ENCODE measurements around the gene KIAA1328. TPM values are rescaled to one million over a fixed set of nuclear protein-coding genes. Genes with fewer than 3 reads are reported as not detected.

KIAA1328 gene
- polyA plus RNA-seq, 1 donor (not counting 4 experiments of a cell fraction or from before 2014, with no cell fraction given) = 5.5 TPM

DNA sequence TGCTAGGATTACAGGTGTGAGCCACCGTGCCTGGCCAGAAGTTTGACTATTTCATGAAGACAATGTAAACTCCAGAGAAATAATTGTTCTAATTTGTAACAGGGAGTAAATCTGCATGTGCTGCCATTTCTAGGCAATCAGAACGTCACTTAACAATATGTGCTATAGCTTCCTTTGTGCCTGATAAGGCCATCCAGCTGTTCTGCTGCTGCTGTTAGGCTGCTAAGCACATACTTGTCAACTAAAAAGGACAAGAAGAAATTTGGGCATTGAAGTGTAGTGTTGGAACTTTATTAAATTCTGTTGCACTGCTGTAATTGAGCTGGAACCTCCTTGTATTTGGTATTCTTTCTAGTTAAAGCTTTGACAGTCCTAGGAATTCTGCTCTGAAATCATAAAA, 57.1 kb downstream of the KIAA1328 start:
- no peaks in the 10 kb centered on the region for H3K9me1 ChIP-seq (ENCODE audit: control insufficient read depth, extremely low read depth, insufficient read depth, low read length)
- DNase-seq (ENCODE audit: low read depth, low spot score) (no peak), FAIRE-seq (no peak)
- dilution Hi-C loops (cut with MboI; ENCODE audit: extremely low pct_ligation_motif_present, low sequenced_read_pairs) = no loop called here
- no peak overlapping the region for H3K4me2 ChIP-seq (ENCODE audit: control insufficient read depth, extremely low read depth, insufficient read depth, low read depth, low read length)
- H3K4me3 ChIP-seq (ENCODE audit: control insufficient read depth in 2 of 3, extremely low read depth in 1 of 3, insufficient read depth in 2 of 3, low read depth in 1 of 3, low read length in 3 of 3) = no peak overlapping the region
- H3K79me2 ChIP-seq (ENCODE audit: control insufficient read depth, insufficient read depth, low read length) = no peaks in the 10 kb centered on the region
- H3K9ac ChIP-seq (ENCODE audit: control insufficient read depth, extremely low read depth, insufficient read depth, low read length) = no peak overlapping the region
- H3K27ac ChIP-seq (ENCODE audit: control insufficient read depth, insufficient read depth, low read length) = no peak overlapping the region
- no peak for TF ChIP-seq EZH2 (IDR thresholded peaks at IDR 0.05; ENCODE audit: low read length)
- TF ChIP-seq, protein P1, sequence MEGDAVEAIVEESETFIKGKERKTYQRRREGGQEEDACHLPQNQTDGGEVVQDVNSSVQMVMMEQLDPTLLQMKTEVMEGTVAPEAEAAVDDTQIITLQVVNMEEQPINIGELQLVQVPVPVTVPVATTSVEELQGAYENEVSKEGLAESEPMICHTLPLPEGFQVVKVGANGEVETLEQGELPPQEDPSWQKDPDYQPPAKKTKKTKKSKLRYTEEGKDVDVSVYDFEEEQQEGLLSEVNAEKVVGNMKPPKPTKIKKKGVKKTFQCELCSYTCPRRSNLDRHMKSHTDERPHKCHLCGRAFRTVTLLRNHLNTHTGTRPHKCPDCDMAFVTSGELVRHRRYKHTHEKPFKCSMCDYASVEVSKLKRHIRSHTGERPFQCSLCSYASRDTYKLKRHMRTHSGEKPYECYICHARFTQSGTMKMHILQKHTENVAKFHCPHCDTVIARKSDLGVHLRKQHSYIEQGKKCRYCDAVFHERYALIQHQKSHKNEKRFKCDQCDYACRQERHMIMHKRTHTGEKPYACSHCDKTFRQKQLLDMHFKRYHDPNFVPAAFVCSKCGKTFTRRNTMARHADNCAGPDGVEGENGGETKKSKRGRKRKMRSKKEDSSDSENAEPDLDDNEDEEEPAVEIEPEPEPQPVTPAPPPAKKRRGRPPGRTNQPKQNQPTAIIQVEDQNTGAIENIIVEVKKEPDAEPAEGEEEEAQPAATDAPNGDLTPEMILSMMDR (optimal IDR thresholded peaks at IDR 0.05 in 1 of 3, IDR thresholded peaks at IDR 0.05 in 1 of 3, conservative IDR thresholded peaks at IDR 0.05 in 1 of 3; ENCODE audit: extremely low read depth in 1 of 3, insufficient read depth in 2 of 3, low read length in 3 of 3) = no peak
- no peaks in the 10 kb centered on the region for H3K9me3 ChIP-seq (ENCODE audit: control insufficient read depth, low read depth, low read length)
- no peak overlapping the region for H2AFZ ChIP-seq (ENCODE audit: control insufficient read depth, low read length)
- no peaks in the 10 kb centered on the region for H3K27me3 ChIP-seq (ENCODE audit: control insufficient read depth, extremely low read depth, insufficient read depth, low read length)
- H3K4me1 ChIP-seq (ENCODE audit: control insufficient read depth, extremely low read depth, insufficient read depth, low read length) = no peaks in the 10 kb centered on the region
- no peaks in the 10 kb centered on the region for H4K20me1 ChIP-seq (ENCODE audit: control insufficient read depth, extremely low read depth, insufficient read depth, low read length)
- H3K36me3 ChIP-seq (ENCODE audit: control insufficient read depth in 2 of 2, extremely low read depth in 1 of 2, insufficient read depth in 2 of 2, low read length in 2 of 2) = no peaks in the 10 kb centered on the region

DNA sequence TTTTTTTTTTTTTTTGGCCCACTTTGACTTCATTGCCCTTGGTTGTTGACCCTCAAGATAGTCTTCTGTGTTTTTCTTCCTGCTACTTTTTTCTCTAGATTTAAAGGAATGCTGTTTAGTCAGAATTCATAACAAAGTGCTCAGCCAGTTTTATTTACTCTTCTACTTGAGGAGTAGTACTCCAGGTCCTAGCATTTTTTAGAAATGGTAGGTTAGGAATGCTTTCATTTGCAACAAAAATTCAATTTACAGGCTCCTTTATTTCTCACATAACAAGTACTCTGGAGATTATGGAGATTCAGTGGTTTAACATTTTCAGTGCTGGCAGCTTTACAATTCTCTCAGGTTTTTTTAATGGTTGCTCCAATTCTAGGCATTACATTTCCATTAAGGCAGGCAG, 58.2 kb downstream of the KIAA1328 start:
- no peak overlapping the region for H3K4me2 ChIP-seq (ENCODE audit: control insufficient read depth, extremely low read depth, insufficient read depth, low read depth, low read length)
- TF ChIP-seq, protein P1 (optimal IDR thresholded peaks at IDR 0.05 in 1 of 3, IDR thresholded peaks at IDR 0.05 in 1 of 3, conservative IDR thresholded peaks at IDR 0.05 in 1 of 3; ENCODE audit: extremely low read depth in 1 of 3, insufficient read depth in 2 of 3, low read length in 3 of 3) = no peak
- no peaks in the 10 kb centered on the region for H3K4me1 ChIP-seq (ENCODE audit: control insufficient read depth, extremely low read depth, insufficient read depth, low read length)
- no peak overlapping the region for H3K9ac ChIP-seq (ENCODE audit: control insufficient read depth, extremely low read depth, insufficient read depth, low read length)
- no peak overlapping the region for H3K4me3 ChIP-seq (ENCODE audit: control insufficient read depth in 2 of 3, extremely low read depth in 1 of 3, insufficient read depth in 2 of 3, low read depth in 1 of 3, low read length in 3 of 3)
- H3K9me3 ChIP-seq (ENCODE audit: control insufficient read depth, low read depth, low read length) = no peaks in the 10 kb centered on the region
- H2AFZ ChIP-seq (ENCODE audit: control insufficient read depth, low read length) = no peak overlapping the region
- H3K36me3 ChIP-seq (ENCODE audit: control insufficient read depth in 2 of 2, extremely low read depth in 1 of 2, insufficient read depth in 2 of 2, low read length in 2 of 2) = no peaks in the 10 kb centered on the region
- FAIRE-seq (no peak), DNase-seq (ENCODE audit: low read depth, low spot score) (no peak)
- H3K9me1 ChIP-seq (ENCODE audit: control insufficient read depth, extremely low read depth, insufficient read depth, low read length) = no peaks in the 10 kb centered on the region
- H3K27me3 ChIP-seq (ENCODE audit: control insufficient read depth, extremely low read depth, insufficient read depth, low read length) = no peaks in the 10 kb centered on the region
- no peaks in the 10 kb centered on the region for H3K79me2 ChIP-seq (ENCODE audit: control insufficient read depth, insufficient read depth, low read length)
- dilution Hi-C loops (cut with MboI; ENCODE audit: extremely low pct_ligation_motif_present, low sequenced_read_pairs) = no loop called here
- no peaks in the 10 kb centered on the region for H4K20me1 ChIP-seq (ENCODE audit: control insufficient read depth, extremely low read depth, insufficient read depth, low read length)
- H3K27ac ChIP-seq (ENCODE audit: control insufficient read depth, insufficient read depth, low read length) = no peak overlapping the region
